ENCODE results near the gene CDKAL1.
"Not testable (repeated sequence)": the region's sequence is repeated elsewhere in the genome, so short reads cannot be mapped to it uniquely, and the experiment has no call there.

Gene CDKAL1

DNA sequence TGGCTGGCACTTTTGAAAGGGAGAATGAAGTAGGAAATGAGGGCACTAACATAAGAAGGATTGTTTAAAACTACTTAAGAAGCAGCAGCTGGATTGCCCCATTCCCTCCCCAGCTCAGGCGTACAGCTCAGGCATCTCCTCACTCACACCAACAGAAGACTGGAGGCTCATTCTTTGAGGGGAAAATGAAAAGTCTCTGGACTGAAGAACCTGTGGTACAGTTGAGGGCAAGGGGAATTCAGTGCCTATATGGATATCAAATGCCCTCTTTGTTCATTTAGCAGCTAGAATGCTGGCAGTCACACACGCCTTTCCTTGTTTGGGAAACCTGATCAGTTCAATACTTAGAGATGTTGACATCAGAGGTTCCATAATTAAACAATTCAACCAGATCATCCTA, 557.2 kb downstream of the CDKAL1 start:
- no peak for DNase-seq (ENCODE audit: low read depth)
- no peak overlapping the region for H3K4me3 ChIP-seq (ENCODE audit: low read depth, low read length)
- TF ChIP-seq, protein P1, sequence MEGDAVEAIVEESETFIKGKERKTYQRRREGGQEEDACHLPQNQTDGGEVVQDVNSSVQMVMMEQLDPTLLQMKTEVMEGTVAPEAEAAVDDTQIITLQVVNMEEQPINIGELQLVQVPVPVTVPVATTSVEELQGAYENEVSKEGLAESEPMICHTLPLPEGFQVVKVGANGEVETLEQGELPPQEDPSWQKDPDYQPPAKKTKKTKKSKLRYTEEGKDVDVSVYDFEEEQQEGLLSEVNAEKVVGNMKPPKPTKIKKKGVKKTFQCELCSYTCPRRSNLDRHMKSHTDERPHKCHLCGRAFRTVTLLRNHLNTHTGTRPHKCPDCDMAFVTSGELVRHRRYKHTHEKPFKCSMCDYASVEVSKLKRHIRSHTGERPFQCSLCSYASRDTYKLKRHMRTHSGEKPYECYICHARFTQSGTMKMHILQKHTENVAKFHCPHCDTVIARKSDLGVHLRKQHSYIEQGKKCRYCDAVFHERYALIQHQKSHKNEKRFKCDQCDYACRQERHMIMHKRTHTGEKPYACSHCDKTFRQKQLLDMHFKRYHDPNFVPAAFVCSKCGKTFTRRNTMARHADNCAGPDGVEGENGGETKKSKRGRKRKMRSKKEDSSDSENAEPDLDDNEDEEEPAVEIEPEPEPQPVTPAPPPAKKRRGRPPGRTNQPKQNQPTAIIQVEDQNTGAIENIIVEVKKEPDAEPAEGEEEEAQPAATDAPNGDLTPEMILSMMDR (conservative IDR thresholded peaks at IDR 0.05; ENCODE audit: low read depth, low read length) = no peak

DNA sequence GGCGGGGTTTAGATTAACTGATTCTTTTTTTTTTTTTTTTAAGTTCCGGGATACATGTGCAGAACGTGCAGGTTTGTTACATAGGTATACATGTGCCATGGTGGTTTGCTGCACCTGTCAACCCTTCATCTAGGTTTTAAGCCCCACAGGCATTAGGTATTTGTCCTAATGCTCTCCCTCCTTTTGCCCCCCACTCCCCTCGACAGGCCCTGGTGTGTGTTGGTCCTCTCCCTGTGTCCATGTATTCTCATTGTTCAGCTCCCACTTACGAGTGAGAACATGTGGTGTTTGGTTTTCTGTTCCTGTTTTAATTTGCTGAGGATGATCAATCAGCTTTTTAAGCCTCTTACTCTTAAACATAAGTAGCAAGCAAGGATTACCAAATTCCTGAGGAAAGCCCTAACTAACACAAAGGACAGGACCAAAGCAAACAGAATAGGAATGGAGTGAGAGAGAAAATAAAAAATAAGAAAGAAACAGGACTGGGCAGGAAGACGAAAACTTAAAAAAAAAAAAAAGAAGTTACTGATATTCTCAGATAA, 558.0 kb downstream of the CDKAL1 start:
- DNase-seq (ENCODE audit: low read depth); H3K4me3 ChIP-seq (ENCODE audit: low read depth, low read length): not testable (repeated sequence)

DNA sequence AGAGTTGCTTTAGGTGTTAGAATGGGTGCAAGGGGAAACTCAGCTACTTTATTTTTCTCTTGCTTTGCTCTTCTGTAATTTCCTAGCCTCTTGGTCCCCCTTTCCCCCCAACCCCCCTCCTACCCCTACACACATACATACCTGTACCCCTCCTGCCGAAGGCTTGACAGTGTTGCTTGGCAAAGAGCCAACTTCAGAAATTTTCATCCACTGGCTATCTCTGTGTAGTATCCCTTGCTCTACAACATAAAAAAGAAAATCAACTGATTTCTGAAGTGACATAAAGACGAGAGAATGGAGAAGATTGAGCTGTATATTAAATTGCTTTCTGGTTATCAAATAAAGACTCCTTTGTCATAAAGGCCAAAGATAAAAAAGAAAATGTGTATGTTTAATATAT, 561.2 kb downstream of the CDKAL1 start:
- TF ChIP-seq, protein P1 (conservative IDR thresholded peaks at IDR 0.05; ENCODE audit: low read depth, low read length) = no peak
- H3K4me3 ChIP-seq (ENCODE audit: low read depth, low read length) = no peak overlapping the region
- no peak for DNase-seq (ENCODE audit: low read depth)

DNA sequence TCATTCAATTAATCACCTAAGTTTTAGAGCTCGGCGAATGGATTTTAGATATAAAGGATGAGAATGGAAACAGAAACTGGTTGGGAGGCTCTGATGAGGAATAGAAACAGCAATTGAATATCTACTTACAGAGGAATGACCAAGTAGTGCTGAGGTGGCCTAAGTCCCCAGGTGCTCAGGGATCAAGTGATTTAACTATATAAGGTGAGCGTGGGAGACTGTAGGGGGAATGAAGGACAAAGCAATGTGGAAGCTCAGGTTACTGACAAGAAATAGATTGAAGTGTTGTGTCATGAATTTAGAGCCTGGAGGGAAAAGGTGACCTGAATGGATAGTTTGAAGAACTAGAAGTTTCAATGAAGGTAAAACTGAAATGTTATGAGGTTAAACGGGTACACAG, 563.9 kb downstream of the CDKAL1 start:
- H3K4me3 ChIP-seq (ENCODE audit: low read depth, low read length) = no peak overlapping the region
- DNase-seq (ENCODE audit: low read depth) = no peak

DNA sequence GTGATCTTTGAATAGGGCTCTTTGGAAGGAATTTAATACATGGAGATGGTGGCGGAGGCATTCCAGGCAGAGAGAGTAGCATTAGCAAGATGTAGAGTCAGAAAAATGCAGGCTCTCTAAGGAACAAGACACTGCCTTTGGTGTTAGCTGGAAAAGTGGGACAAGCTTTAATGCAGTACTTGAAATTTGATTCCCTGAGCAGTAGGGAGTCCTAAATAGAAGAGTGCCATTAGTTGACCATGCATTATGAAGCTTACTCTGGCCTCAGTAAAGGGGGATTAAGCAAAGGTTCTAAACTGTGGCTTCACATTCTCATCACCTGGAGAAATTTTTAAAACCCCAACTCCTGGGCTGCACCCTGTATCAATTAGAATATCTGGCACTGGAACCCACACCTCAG, 564.5 kb downstream of the CDKAL1 start:
- no peak for DNase-seq (ENCODE audit: low read depth)
- TF ChIP-seq, protein P1 (conservative IDR thresholded peaks at IDR 0.05; ENCODE audit: low read depth, low read length) = no peak
- no peak overlapping the region for H3K4me3 ChIP-seq (ENCODE audit: low read depth, low read length)

More for the DNA sequence above, 563.9 kb downstream of the CDKAL1 start:
- TF ChIP-seq, protein P1 (conservative IDR thresholded peaks at IDR 0.05; ENCODE audit: low read depth, low read length) = no peak

DNA sequence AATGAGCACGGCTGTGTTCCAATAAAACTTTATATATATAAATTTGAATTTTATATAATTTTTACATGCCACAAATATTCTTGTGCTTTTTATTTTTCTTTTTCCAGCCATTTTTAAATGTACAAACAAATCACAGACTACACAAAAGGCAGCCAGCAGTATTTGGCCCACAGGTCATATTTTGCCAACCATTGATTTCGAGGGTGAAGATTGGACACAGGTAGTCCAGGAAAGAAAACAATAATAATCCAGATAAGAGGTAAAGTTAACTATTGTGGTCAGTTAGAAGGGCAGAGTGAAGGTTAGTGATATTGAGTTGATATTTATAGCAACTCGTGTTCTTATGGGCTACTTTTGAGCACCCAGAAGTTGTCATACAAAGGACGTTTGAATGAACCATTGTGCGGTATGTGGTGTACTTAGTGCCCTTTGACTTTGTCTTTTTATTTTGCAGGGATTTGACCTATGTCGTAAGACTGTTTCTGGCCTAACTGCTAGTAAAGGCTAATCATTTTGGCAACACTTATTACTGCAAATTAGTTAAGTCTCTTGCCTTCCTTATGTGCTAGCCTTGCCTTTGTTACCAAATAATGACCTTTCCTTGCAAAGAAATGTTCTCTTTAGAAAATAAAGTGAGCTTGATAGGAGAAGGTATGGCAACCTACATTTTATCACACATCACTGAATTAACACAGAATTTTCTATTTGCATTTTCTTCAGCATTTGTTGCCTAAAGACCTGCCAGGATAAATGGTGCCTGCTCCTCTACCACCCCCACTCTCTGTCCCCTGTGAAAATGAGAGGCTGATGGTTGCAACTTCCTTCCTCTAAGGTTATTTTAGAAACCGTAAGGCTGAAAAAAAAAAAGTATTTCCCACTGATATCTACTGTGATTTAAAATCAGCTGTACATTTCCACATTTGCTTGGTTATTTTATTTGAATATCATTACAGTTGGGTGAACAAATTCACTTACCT, 565.4 kb downstream of the CDKAL1 start:
- DNase-seq (ENCODE audit: low read depth) = no peak
- TF ChIP-seq, protein P1 (conservative IDR thresholded peaks at IDR 0.05; ENCODE audit: low read depth, low read length) = no peak
- no peak overlapping the region for H3K4me3 ChIP-seq (ENCODE audit: low read depth, low read length)

DNA sequence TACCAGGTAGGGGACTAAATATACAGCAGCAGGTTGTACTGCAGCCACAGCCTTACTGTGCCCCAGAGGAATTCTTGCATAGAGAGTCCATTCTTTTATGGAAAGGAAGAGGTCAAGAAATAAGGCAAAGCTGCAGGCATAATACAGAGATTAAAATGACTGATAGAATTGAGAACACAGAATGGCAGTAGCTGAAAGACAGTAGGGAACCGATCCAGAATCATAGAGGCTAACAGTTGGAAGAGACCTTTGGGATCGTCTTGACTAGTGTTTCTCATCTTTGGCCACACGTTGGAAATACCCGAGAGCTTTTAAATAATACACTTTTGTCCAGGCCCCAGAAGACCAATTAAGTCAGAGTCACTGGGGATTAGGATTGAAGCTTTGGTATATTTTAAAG, 566.7 kb downstream of the CDKAL1 start:
- H3K4me3 ChIP-seq (ENCODE audit: low read depth, low read length) = no peak overlapping the region
- no peak for DNase-seq (ENCODE audit: low read depth)
- TF ChIP-seq, protein P1 (conservative IDR thresholded peaks at IDR 0.05; ENCODE audit: low read depth, low read length) = no peak

All from choroid plexus epithelial cell (primary cell).